Measurements from ENCODE around the gene HESX1. TPM values are rescaled to one million over a fixed set of nuclear protein-coding genes. Genes with fewer than 3 reads are reported as not detected.

Gene HESX1
- total and polyA plus RNA-seq, 2 of the 13 experiments (the other 11 are each of a cell fraction or from before 2014, with no cell fraction given), result 0.57 to 0.75 TPM

GRCh38 chr3:57184526-57184925 is 15.3 kb downstream of the HESX1 start:
- 41% methylated on average over 6 of the region's 6 CpGs for WGBS (ENCODE audit: low lambda C conversion rate)
- H3K4me1 ChIP-seq (ENCODE audit: insufficient read depth, low read length), result peaks cover 9% of the 10 kb centered on the region
- no peaks in the 10 kb centered on the region for H4K20me1 ChIP-seq (ENCODE audit: insufficient read depth, low read length)
- no peak overlapping the region for H3K4me2 ChIP-seq (ENCODE audit: low read depth, low read length)
- in situ Hi-C loops (cut with HindIII; ENCODE audit: extremely low pct_ligation_motif_present, low pct_unique_long_range_greater_than_20kb) (no loop called here), intact Hi-C loops (cut with micrococcal nuclease; ENCODE audit: unreplicated experiment) (no loop called here)
- ATAC-seq, result no peak
- no TSS peak for BruUV-seq (replicated peaks)
- H3K9ac ChIP-seq (ENCODE audit: insufficient read depth, low read depth, low read length), result no peak overlapping the region
- no peak for DNase-seq (ENCODE audit: low spot score)
- POLR2A ChIA-PET, result no interaction called here
- H3K27me3 ChIP-seq (ENCODE audit: control insufficient read depth in 1 of 2, insufficient read depth in 2 of 2, low read length in 2 of 2), result peaks cover 0 to 1% of the 10 kb centered on the region in 2 experiments; a peak in 1 of 5 replicates
- no peak overlapping the region for H2AFZ ChIP-seq (ENCODE audit: low read length)
- CTCF ChIA-PET (ENCODE audit: low intra/inter-chr PET ratio, low total read pairs), result no interaction called here
- H3K27ac ChIP-seq (ENCODE audit: extremely low read length, insufficient read depth, low read length), result no peak overlapping the region
- no peaks in the 10 kb centered on the region for H3K9me3 ChIP-seq (ENCODE audit: low read length)
- H3K4me3 ChIP-seq (replicated peaks in 1 of 3; ENCODE audit: insufficient read depth in 1 of 3, low read depth in 2 of 3, low read length in 3 of 3), result no peak overlapping the region
- TF ChIP-seq DDIT3 (CRISPR knock-in tag; IDR thresholded peaks at IDR 0.05), result no peak
- TF ChIP-seq SUZ12 (IDR thresholded peaks at IDR 0.05; ENCODE audit: low read depth, low read length), result no peak
- TF ChIP-seq GPBP1L1 (CRISPR knock-in tag; IDR thresholded peaks at IDR 0.05), result no peak
- no peak for TF ChIP-seq MIER2 (CRISPR knock-in tag; IDR thresholded peaks at IDR 0.05)
- no peak for TF ChIP-seq ZBTB44 (CRISPR knock-in tag; IDR thresholded peaks at IDR 0.05)
- TF ChIP-seq ZNF713 (CRISPR knock-in tag; IDR thresholded peaks at IDR 0.05), result no peak
- no peak for FAIRE-seq
- no peaks in the 10 kb centered on the region for H3K79me2 ChIP-seq (ENCODE audit: insufficient read depth, low read length)
- no peaks in the 10 kb centered on the region for H3K36me3 ChIP-seq (replicated peaks in 1 of 2; ENCODE audit: control insufficient read depth in 1 of 2, insufficient read depth in 2 of 2, low read length in 2 of 2)
